ENCODE data around the gene LARGE2.
"Not testable (repeated sequence)": the region's sequence is repeated elsewhere in the genome, so short reads cannot be mapped to it uniquely, and the experiment has no call there.

The LARGE2 gene

GRCh38 chr11:45899448-45900174 is 22.8 kb upstream of the LARGE2 start:
- peak overlapping the region; percentile 39 for H3K9ac ChIP-seq (ENCODE audit: low read length)
- peaks cover 17% of the 10 kb centered on the region for H3K4me1 ChIP-seq (ENCODE audit: control insufficient read depth, insufficient read depth, low read length)

DNA sequence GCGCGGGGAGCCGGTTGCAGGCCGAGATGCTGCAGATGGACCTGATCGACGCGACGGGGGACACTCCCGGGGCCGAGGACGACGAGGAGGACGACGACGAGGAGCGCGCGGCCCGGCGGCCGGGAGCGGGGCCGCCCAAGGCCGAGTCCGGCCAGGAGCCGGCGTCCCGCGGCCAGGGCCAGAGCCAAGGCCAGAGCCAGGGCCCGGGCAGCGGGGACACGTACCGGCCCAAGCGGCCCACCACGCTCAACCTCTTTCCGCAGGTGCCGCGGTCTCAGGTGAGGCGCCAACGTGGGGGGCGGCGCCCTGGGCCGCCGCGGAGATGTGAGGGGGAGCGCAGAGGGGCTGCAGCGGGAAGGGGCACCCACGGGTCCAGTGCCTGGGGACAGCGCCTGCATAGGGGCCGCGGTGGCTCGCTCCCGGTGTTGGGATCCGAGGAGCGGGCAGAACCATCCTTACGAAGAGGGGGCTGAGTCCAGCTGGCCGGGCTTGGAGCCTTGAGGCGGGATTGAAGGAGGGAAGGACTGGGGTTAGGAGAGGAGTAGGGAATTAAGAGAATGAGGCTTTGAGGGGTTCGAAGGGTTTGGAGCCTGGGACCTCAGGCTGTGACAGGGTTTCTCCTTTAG is 22.2 kb upstream of the LARGE2 start:
- not testable (repeated sequence) for H3K9me3 ChIP-seq (ENCODE audit: control insufficient read depth, low read length); H3K4me3 ChIP-seq (ENCODE audit: low read length); H3K36me3 ChIP-seq (ENCODE audit: control insufficient read depth, insufficient read depth, low read length); H3K9ac ChIP-seq (ENCODE audit: low read length)
- peaks cover 21% of the 10 kb centered on the region for H3K4me1 ChIP-seq (ENCODE audit: control insufficient read depth, insufficient read depth, low read length)
- peaks cover 33% of the 10 kb centered on the region for H3K27me3 ChIP-seq (ENCODE audit: control insufficient read depth, insufficient read depth, low read length)

More at GRCh38 chr11:45899448-45900174, 22.8 kb upstream of the LARGE2 start:
- Histone ChIP-seq H3K4me3 (ENCODE audit: low read length) (no peak overlapping the region), H3K27me3 (ENCODE audit: control insufficient read depth, insufficient read depth, low read length) (peaks cover 33% of the 10 kb centered on the region), H3K36me3 (ENCODE audit: control insufficient read depth, insufficient read depth, low read length) (no peaks in the 10 kb centered on the region), H3K9me3 (ENCODE audit: control insufficient read depth, low read length) (no peaks in the 10 kb centered on the region)

DNA sequence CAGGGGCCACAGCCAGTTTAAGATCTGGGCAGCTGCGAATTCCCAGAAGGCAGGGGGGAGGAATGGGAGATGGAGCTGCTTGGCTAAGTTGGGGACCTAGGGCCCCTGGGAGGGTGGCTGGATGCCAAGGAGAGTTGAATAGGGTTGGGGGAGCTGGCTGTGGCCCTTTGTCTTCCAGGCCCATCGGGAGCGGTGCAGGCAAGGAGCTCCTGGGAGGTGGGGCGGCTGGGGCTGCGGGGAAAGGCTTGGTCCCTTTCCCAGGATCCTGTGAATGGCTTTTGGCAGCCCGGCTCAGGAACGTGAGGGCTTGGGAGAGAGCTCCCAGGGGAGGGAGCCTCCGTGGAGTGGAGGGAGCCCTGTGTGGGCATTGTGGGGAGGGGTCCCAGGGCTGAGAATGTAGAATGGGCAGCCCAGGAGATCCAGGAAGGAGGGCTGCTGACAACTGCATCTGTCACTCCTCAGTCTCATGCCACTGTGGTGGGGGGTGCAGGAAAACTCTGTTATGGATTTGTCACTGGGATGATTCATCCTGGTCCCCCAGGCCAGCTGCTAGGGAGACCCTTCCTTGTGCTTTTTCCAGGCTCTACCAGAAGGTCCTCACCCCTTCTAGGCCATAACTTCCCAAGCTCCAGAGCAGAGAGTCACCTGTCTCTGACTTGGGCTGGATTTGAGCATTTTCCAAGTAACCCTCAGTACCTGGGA is 21.4 kb upstream of the LARGE2 start:
- Histone ChIP-seq H3K27me3 (ENCODE audit: control insufficient read depth, insufficient read depth, low read length) (peaks cover 29% of the 10 kb centered on the region), H3K9ac (ENCODE audit: low read length) (no peak overlapping the region), H3K36me3 (ENCODE audit: control insufficient read depth, insufficient read depth, low read length) (no peaks in the 10 kb centered on the region), H3K4me1 (ENCODE audit: control insufficient read depth, insufficient read depth, low read length) (peaks cover 24% of the 10 kb centered on the region), H3K9me3 (ENCODE audit: control insufficient read depth, low read length) (no peaks in the 10 kb centered on the region), H3K4me3 (ENCODE audit: low read length) (no peak overlapping the region)

- Histone ChIP-seq H3K27me3 (ENCODE audit: control insufficient read depth, insufficient read depth, low read length) (peaks cover 24% of the 10 kb centered on the region), H3K9me3 (ENCODE audit: control insufficient read depth, low read length) (no peaks in the 10 kb centered on the region), H3K4me1 (ENCODE audit: control insufficient read depth, insufficient read depth, low read length) (peaks cover 24% of the 10 kb centered on the region), H3K4me3 (ENCODE audit: low read length) (no peak overlapping the region), H3K36me3 (ENCODE audit: control insufficient read depth, insufficient read depth, low read length) (no peaks in the 10 kb centered on the region), H3K9ac (ENCODE audit: low read length) (no peak overlapping the region)
Measured at GRCh38 chr11:45901626-45902025, 20.8 kb upstream of the LARGE2 start.

GRCh38 chr11:45902452-45903380 is 19.7 kb upstream of the LARGE2 start:
- H3K9me3 ChIP-seq (ENCODE audit: control insufficient read depth, low read length), result no peaks in the 10 kb centered on the region
- H3K36me3 ChIP-seq (ENCODE audit: control insufficient read depth, insufficient read depth, low read length), result no peaks in the 10 kb centered on the region
- H3K4me1 ChIP-seq (ENCODE audit: control insufficient read depth, insufficient read depth, low read length), result peaks cover 24% of the 10 kb centered on the region
- no peak overlapping the region for H3K9ac ChIP-seq (ENCODE audit: low read length)
- peaks cover 20% of the 10 kb centered on the region for H3K27me3 ChIP-seq (ENCODE audit: control insufficient read depth, insufficient read depth, low read length)
- no peak overlapping the region for H3K4me3 ChIP-seq (ENCODE audit: low read length)

DNA sequence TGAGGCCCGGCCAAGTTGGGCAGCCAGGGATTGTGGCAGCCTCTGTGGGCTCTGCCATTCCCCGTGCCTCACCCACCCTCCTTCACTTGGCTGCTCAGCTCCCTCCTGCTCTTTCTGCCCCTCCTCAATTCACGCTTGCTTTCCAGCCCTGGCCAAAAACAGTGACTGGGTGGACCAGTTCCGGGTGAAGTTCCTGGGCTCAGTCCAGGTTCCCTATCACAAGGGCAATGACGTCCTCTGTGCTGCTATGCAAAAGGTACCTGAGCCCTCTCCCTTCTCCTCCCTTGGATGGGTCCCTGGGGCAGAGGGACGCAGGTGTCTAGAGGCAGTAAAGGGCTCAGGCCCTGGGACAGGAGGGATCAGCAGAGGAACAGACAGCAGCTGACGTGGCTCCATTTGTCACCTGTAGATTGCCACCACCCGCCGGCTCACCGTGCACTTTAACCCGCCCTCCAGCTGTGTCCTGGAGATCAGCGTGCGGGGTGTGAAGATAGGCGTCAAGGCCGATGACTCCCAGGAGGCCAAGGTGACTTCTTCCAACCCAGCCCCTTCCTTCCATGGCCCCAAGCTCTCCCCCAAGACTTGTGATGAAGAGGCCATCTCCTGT is 18.0 kb upstream of the LARGE2 start:
- H3K27me3 ChIP-seq (ENCODE audit: control insufficient read depth, insufficient read depth, low read length), result peaks cover 12% of the 10 kb centered on the region
- H3K9ac ChIP-seq (ENCODE audit: low read length), result no peak overlapping the region
- H3K9me3 ChIP-seq (ENCODE audit: control insufficient read depth, low read length), result no peaks in the 10 kb centered on the region
- peaks cover 18% of the 10 kb centered on the region for H3K4me1 ChIP-seq (ENCODE audit: control insufficient read depth, insufficient read depth, low read length)
- no peaks in the 10 kb centered on the region for H3K36me3 ChIP-seq (ENCODE audit: control insufficient read depth, insufficient read depth, low read length)
- H3K4me3 ChIP-seq (ENCODE audit: low read length), result no peak overlapping the region

GRCh38 chr11:45905095-45905494 is 17.4 kb upstream of the LARGE2 start:
- Histone ChIP-seq H3K27me3 (ENCODE audit: control insufficient read depth, insufficient read depth, low read length) (peaks cover 11% of the 10 kb centered on the region), H3K9ac (ENCODE audit: low read length) (no peak overlapping the region), H3K4me3 (ENCODE audit: low read length) (no peak overlapping the region), H3K4me1 (ENCODE audit: control insufficient read depth, insufficient read depth, low read length) (peaks cover 17% of the 10 kb centered on the region), H3K9me3 (ENCODE audit: control insufficient read depth, low read length) (no peaks in the 10 kb centered on the region), H3K36me3 (ENCODE audit: control insufficient read depth, insufficient read depth, low read length) (no peaks in the 10 kb centered on the region)

DNA sequence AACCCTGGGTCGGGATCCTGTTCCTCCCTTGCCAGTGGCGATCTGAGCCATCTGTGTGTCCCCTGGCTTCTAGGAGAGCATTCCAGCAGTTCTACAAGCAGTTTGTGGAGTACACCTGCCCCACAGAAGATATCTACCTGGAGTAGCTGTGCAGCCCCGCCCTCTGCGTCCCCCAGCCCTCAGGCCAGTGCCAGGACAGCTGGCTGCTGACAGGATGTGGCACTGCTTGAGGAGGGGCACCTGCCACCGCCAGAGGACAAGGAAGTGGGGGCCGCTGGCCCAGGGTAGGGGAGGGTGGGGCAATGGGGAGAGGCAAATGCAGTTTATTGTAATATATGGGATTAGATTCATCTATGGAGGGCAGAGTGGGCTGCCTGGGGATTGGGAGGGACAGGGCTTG is 16.9 kb upstream of the LARGE2 start:
- H3K4me3 ChIP-seq (ENCODE audit: low read length); H3K27me3 ChIP-seq (ENCODE audit: control insufficient read depth, insufficient read depth, low read length); H3K36me3 ChIP-seq (ENCODE audit: control insufficient read depth, insufficient read depth, low read length); H3K9me3 ChIP-seq (ENCODE audit: control insufficient read depth, low read length); H3K9ac ChIP-seq (ENCODE audit: low read length): not testable (repeated sequence)
- peaks cover 17% of the 10 kb centered on the region for H3K4me1 ChIP-seq (ENCODE audit: control insufficient read depth, insufficient read depth, low read length)

DNA sequence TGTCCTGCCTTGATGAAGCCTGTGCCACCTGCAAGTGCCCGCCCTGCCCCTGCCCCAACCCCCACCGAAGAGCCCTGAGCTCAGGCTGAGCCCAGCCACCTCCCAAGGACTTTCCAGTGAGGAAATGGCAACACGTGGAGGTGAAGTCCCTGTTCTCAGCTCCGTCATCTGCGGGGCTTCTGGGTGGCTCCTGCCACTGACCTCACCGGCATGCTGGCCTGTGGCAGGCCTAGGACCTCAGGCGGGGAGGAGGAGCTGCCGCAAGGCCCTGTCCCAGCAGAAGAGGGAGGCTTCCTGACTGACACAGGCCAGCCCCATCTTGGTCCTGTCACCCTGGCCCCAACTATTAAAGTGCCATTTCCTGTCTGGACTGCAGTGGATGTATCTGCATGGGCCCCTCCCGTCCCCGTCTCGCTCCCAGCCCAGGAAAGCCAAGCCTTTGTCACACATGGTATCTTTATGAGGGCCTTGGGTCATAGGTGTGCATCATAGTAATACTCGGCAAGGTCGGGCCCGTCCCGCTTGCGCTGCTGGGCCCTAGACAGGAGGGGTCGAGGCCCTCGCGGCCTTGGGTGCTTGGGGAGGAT is 16.3 kb upstream of the LARGE2 start:
- H3K4me3 ChIP-seq (ENCODE audit: low read length), result no peak overlapping the region
- no peaks in the 10 kb centered on the region for H3K36me3 ChIP-seq (ENCODE audit: control insufficient read depth, insufficient read depth, low read length)
- H3K4me1 ChIP-seq (ENCODE audit: control insufficient read depth, insufficient read depth, low read length), result peaks cover 17% of the 10 kb centered on the region
- H3K9me3 ChIP-seq (ENCODE audit: control insufficient read depth, low read length), result no peaks in the 10 kb centered on the region
- peaks cover 2% of the 10 kb centered on the region for H3K27me3 ChIP-seq (ENCODE audit: control insufficient read depth, insufficient read depth, low read length)
- no peak overlapping the region for H3K9ac ChIP-seq (ENCODE audit: low read length)

GRCh38 chr11:45906965-45907611 is 15.4 kb upstream of the LARGE2 start, which contains the start of gene FREY1:
Gene FREY1 (minus strand): TSS chr11:45907271. CDS start chr11:45907245, 26 bp downstream.
- no peaks in the 10 kb centered on the region for H3K9me3 ChIP-seq (ENCODE audit: control insufficient read depth, low read length)
- H3K4me3 ChIP-seq (ENCODE audit: low read length), result no peak within 1 kb of the TSS
- H3K4me1 ChIP-seq (ENCODE audit: control insufficient read depth, insufficient read depth, low read length), result peaks cover 17% of the 10 kb centered on the region
- H3K27me3 ChIP-seq (ENCODE audit: control insufficient read depth, insufficient read depth, low read length), result no peaks in the 10 kb centered on the region
- no peaks in the 10 kb centered on the region for H3K36me3 ChIP-seq (ENCODE audit: control insufficient read depth, insufficient read depth, low read length)
- no peak within 1 kb of the TSS for H3K9ac ChIP-seq (ENCODE audit: low read length)
